M059J (cell line): ENCODE measurements around the gene ZNF831. TPM values are rescaled to one million over a fixed set of nuclear protein-coding genes. Genes with fewer than 3 reads are reported as not detected.

Source experiments
- DNase-seq: peaks from one replicate; pipeline ENCODE4 v3.0.0-alpha.2; 2012; ENCODE audit warnings: low read depth
- total RNA-seq: library from RNA; depleted of rRNA; stranded (reverse); fragments of >200 nt; shearing (Covaris generic); gene quantifications from 2 replicates; pipeline ENCODE4 v1.2.3, GENCODE V29; 2014

Gene ZNF831
- total RNA-seq, 1 experiment from 2014 or later, result not detected

DNA sequence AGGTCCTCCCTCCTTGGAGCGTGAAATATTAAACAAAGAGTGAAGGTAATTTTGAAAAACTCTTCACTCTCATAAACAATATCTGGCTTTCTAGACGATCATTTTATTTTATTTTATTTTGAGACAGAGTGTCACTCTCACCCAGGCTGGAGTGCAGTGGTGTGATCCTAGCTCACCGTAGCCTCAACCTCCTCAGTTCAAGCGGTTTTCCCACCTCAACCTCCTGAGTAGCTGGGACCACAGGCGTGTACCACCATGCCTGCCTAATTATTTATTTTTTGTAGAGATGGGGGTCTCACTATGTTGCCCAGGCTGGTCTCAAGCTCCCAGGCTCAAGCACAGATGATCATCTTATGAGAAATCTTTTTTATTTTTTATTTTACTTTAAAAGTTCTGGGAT, 16.4 kb downstream of the ZNF831 start:
- no peak for DNase-seq

DNA sequence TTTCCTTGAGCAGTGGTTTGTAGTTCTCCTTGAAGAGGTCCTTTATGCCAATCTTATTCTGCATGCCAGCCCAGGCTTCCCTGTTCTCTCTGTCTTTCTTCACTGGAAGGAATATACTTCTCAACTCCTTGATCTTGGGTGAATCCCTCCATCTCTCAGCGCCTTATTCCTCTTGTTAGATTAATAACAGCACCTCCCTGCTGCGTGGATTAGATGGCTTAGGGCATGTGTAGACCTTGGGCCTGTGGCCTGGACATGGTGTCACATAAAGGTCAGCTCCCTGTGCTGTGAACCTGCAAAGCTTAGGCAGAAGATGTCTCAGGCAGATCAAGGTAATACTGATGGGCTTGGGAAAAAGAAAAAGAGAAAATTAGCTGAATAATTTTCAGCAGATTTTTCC, 18.3 kb downstream of the ZNF831 start:
- DNase-seq, result no peak

DNA sequence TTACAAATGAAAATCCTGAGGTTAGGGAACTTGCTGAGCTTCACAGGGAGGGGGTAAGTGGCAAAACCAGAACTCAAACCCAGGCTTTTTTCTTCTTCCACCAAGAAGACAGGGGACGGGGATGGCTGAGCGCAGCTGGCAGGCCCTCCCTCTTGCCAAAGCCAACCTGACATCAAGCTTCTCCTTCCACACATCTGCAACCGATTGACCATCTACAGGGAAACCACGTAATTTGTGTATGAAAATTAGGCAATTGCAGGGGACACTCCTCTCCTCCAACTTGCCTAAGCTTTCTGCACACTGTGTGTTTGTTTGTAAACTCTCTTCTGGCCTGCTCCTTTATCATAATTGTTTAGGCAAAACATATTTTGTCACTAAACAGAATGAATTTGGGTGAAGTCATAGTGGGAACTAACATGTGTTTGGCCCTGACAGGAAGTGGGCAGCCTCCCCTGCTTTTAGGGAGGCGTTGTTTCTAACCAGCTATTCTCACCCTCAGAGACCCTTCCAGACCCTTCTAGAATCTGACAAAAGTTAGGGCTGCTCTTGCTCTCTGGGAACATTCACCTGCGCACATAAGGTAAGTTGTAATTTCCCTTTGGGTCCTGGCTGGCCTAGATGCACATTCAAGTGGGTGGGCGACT, 18.9 kb downstream of the ZNF831 start:
- DNase-seq, result no peak

DNA sequence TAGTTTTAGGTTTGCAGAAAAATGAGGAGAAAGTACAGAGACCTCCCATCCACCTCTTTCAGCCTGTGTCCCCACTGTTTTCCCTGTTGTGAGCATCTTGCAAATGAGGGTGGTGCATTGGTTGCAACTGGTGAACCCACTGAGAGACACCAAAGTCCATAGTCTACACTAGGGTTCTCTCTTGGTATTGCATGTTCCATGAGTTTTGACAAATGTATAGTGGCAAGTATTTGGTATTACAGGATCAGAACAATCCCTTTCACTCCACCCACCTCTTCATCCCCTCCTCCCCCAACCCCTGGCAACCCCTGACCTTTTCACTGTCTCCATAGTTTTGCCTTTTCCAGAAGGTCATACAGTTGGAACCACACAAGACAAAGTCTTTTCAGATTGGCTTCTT, 20.1 kb downstream of the ZNF831 start:
- DNase-seq, result no peak

DNA sequence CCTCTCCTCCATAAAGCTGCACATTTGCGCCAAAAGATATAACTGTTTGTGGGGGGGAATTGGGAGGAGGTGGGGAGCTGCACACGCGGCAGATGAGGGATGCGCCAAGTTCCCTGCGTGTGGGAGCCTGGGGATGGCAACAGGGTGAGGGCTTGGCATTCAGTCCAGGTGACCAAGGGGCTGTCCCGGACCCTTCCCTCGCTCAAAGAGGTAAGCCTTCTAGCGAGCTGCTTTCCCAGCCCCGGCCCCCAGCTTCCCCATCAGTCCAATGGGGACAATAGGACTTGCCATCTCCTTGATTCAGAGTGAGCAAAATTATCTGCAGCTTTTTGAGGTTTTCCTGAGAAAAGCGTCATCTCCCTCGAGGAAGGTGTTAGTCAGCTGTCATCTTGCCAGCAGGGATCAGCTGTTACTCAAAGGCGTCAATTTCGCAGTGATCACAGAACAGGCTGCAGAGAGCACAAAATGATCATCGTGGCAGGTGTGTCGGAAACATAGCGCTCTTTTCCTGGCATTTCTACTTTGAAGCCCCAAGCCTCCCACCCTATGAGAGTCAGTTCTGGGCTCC, 21.3 kb downstream of the ZNF831 start:
- peak; percentile 19 for DNase-seq

DNA sequence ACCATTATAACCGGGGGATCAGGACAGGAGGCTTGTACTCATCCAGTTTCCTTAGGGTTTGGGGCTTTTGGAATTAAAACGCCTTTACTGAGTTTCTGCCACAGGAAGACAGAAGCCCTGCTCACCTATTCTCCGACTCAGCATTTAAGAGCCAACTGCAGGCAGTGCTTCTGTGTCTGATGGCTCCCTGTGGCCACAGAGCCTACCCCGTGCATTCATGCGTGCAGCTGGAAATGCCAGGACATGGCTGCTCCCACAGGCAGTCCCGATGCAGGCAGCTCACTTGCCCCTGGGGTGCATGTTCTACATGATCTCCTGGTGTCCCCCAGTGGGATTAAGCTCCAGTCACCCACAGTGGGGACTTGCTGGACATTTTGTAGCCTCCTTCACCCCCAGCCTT, 22.2 kb downstream of the ZNF831 start:
- no peak for DNase-seq

DNA sequence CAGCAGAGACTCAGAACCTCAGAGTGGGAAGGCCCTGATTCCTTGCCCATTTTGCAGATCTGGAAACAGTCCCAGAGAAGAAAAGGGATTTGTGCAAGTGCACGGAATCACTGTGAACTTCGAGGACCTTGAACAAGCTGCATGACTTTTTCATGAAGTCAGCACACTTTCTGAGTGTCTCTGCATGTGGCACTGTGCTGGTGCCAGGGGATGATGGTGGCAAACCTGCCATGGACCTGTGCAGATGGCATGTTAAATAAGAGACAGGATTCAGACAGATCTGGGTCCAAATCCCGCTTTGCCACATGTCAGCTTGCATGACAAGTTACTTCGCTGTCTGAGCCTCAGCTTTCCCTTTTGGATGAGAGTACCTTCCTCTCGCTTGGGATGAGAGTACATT, 26.8 kb downstream of the ZNF831 start:
- peak; percentile 9 for DNase-seq

DNA sequence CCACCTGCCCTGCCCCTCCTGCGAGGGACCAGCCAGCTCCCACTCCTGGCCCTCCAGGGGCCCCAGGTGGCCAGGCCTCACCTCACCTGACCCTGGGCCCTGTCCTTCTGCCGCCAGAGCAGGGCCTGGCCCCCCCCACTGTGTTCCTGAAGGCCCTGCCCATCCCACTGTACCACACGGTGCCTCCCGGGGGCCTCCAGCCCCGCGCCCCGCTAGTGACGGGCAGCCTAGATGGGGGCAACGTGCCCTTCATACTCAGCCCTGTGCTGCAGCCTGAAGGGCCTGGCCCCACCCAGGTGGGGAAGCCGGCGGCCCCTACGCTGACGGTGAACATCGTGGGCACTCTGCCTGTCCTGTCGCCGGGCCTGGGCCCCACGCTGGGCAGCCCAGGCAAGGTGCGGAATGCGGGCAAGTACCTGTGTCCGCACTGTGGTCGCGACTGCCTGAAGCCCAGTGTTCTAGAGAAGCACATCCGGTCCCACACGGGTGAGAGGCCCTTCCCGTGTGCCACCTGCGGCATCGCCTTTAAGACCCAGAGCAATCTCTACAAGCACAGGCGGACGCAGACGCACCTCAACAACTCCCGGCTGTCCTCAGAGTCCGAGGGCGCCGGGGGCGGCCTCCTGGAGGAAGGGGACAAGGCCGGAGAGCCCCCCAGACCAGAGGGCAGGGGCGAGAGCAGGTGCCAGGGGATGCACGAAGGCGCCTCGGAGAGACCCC, 27.6 kb downstream of the ZNF831 start:
- DNase-seq, result no peak

DNA sequence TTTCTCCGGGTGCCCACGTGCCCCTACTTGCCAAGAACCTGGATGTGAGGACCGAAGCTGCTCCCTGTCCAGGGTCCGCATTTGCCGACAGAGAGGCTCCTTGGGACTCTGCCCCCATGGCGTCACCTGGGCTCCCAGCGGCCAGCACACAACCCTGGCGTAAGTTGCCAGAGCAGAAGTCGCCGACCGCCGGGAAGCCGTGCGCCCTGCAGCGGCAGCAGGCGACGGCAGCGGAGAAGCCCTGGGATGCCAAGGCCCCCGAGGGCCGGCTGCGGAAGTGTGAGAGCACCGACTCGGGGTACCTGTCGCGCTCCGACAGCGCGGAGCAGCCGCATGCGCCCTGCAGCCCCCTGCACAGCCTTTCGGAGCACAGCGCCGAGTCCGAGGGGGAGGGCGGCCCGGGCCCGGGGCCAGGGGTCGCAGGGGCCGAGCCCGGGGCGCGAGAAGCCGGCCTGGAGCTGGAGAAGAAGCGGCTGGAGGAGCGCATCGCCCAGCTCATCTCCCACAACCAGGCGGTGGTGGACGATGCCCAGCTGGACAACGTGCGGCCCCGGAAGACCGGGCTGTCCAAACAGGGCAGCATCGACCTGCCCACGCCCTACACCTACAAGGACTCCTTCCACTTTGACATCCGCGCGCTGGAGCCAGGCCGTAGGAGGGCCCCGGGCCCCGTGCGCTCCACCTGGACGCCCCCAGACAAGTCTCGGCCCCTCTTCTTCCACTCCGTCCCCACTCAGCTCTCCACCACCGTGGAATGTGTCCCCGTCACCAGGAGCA, 28.3 kb downstream of the ZNF831 start:
- DNase-seq, result no peak

DNA sequence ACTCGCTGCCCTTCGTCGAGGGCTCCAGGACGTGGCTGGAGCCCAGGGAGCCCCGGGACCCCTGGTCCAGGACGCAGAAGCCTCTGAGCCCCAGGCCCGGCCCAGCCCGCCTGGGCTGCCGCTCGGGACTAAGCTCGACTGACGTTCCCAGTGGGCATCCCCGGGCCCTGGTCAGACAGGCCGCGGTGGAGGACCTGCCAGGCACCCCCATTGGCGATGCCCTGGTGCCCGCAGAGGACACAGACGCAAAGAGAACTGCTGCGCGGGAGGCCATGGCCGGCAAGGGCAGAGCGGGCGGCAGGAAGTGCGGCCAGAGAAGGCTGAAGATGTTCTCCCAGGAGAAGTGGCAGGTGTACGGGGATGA, 28.9 kb downstream of the ZNF831 start:
- no peak for DNase-seq

DNA sequence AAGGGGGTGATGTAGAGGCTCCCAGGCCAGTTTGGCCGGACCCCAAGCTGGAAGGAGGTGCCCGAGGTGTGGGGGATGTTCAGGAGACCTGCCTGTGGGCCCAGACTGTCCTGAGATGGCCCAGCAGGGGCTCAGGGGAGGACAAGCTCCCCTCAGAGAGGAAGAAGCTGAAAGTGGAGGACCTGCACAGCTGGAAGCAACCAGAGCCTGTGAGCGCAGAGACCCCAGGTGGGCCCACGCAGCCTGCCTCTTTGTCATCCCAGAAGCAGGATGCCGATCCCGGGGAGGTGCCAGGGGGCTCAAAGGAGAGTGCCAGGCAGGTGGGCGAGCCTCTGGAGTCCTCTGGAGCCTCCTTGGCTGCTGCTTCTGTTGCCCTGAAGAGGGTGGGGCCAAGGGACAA, 29.7 kb downstream of the ZNF831 start:
- DNase-seq, result no peak

DNA sequence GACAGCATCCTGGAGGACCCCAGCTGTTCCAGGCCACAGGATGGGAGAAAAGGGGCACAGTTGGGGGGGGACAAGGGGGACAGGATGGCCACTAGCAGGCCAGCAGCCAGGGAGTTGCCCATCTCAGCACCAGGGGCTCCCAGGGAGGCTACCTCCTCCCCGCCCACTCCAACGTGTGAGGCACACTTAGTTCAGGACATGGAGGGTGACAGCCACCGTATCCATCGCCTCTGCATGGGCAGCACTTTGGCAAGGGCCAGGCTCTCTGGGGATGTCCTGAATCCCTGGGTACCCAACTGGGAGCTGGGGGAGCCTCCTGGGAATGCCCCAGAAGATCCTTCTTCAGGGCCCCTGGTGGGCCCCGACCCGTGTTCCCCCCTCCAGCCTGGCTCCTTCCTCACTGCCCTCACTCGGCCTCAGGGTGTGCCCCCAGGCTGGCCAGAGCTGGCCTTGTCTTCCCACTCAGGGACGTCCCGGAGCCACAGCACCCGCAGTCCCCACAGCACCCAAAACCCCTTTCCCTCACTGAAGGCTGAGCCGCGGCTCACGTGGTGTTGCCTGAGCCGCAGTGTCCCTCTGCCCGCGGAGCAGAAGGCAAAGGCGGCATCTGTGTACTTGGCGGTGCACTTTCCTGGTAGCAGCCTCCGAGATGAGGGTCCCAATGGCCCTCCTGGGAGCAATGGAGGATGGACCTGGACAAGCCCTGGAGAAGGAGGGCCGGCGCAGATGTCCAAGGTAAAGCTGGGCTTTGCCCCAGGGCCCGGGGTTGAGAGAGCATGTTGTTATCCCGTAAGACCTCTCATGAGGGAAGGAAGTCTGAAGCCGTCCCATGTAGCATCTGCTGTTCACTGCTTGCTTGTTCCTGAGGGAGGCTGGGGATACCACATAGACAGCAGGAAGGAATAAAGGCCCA, 30.7 kb downstream of the ZNF831 start:
- DNase-seq, result no peak

DNA sequence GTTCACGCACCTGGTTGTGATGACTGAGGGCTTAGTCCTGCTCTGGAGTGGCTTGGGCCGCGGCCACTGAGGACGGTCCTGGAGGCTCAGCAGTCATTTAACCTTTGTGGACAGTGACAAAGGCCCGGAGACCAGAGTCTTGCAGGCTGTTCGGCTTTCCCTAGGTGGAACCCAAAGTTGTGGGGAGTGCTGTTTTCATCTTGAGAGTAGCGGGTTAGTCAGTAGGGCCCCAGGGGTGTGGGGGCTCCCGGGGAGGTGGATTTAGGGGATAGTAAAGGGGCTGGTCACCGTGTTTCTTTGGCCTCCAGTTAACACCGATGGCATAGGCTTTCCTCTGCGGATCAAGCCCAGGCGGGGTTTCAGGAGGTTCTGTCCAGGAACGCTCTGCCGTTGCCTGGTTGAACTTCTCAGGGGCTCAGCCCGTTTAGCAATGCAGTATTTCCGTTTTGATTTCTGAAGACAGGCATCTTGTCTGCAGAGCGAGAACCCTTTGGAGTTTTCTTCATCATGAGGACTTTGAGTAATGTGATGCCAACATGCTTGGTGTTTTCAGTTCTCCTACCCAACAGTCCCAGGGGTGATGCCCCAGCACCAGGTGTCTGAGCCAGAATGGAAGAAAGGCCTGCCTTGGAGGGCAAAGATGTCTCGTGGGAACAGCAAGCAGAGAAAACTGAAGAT, 31.8 kb downstream of the ZNF831 start:
- no peak for DNase-seq

DNA sequence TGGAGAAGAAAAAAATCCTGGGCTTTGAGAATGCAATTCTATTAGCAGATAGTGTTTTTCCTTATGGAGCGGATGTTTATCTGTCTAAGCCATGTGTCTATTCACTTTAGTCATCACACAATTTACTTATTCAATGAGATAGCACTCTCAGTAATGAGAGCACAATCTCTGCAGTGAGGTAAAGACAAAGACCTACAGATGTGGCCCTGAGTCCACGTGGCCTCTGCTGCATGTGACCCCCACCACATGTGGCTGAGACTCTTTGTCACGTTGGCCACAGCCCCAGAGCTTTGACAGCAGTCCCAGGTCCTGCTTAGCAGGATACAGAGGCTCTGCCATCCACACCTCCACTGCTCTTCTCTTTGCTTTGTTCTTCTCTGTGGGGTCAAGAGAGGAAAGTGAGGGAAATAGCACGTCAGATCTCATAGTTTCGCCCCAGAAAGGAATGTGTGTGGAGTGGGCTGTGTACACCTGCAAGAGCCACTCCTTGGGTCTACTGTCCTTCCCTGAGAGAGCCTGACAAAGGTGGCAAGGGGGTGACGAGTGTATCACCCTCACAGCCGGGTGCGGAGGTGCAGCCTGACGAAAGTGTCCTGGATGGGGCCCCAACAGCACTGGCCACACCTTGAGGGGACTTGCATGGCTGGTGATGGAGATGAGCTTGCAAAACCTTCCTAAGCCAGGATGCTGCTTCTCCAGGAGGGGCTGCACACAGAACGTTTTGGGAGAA, 40.7 kb downstream of the ZNF831 start:
- DNase-seq, result no peak

DNA sequence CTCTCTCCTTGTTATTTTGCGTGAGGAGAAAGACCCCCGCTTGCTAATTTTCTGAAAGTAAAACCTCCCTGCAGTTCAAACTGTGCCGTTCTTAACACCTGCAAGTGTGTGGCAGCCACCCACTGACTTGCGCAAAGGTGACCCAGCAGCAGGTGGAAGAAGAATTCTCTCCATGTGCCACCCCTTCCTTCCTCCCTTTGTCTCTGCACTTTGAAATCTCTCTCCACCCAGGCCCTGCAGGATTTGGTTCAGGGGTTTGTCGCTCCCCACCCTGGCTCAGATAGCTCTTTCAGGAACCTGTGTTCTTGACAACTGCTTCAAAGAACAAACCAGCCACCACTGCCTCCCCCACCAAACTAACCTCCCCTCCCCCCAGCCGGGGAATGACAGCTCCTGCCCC, 41.4 kb downstream of the ZNF831 start:
- no peak for DNase-seq

DNA sequence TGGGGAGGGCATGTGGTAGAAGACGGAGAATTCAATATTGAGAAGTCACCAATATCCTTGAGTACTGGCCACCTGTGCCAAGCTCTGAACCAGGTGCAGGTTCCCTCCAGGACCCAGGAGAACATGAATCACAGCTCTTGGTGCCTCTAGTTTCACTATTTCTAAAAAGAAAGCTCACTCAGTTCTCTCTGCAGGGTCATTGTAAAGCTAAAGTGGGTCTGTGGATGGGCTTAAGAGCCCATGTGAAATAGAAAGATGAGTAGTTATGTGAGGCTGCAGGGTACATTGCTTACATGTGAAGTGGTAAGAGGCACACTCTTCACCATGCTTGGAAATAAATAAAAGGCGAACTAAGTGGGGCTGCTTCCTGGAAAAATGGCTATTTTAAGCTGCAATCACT, 43.6 kb downstream of the ZNF831 start:
- DNase-seq, result no peak

DNA sequence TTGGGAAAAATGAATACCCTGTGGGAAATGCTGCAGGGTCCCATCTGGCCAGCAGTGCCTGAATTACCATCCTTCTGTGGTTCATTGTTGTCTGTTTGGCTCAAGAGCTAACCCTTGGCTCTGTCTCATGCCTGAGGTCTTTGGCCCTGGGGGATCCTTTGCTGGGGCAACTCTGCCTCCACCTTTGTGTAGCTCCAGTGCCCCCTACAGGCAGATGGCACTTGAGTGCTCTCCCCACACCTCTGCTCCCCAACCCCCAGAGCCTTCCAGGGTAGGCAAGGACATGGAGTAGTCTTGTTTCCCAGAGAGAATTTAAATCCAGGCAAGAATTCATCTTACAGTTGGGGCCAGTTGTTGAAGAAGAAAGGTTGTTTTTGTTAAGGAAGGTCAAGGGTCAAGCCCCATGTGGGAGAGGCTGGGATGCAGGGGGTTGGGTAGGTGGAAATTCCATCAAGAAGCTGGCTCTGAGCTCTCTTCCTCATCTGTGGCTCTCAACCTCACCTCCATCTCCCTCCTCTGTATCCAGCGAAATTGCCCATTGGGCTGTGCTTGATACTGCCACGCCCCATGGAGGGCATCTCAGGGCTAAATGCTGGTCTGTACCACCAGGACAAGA, 44.2 kb downstream of the ZNF831 start:
- peak; percentile 22 for DNase-seq

DNA sequence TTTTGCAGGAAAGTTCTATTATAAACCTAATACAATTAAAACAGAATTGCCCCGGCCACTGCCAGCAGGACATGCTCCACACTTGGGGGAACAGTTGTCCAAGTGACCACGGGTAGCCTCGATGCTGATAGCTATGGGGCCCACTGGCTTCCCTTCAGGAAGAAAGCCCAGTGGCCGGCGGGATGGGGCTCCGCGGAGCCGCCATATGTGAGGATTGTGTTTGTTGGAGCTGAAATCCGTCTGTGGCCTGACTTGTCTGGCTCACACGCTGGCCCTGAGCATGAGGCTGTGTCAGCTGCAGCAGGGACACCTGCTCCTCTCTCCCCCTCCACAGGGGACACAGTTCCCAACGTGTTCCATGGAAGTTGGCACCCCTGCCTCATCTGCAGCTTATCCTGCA, 46.6 kb downstream of the ZNF831 start:
- DNase-seq, result no peak

DNA sequence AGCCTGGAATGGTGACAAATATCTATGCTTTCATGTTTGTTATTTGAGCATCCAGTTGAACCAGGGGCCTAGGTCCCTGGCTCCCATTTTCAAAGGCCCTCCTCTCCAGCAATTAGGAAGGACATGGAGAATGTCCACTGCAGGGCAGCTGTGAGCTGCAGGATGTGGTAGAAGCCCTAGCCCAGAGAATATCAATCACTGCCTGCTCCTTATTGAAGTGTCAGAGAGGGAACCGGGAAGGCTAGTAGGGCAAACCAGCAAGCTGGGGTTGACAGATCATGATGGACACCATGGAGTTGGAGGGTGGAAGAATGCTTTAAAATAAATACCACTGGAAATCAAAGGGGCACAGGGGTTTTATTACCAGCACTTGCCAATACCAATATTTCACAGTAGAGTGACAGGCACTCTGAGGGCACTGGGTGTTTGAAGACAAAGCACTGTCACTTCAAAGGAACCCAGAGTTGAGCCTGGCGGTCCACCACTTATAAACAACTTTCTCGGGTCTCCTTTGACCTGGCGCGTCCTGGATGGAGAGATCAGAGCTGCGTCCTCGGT, 47.7 kb downstream of the ZNF831 start:
- DNase-seq, result no peak

DNA sequence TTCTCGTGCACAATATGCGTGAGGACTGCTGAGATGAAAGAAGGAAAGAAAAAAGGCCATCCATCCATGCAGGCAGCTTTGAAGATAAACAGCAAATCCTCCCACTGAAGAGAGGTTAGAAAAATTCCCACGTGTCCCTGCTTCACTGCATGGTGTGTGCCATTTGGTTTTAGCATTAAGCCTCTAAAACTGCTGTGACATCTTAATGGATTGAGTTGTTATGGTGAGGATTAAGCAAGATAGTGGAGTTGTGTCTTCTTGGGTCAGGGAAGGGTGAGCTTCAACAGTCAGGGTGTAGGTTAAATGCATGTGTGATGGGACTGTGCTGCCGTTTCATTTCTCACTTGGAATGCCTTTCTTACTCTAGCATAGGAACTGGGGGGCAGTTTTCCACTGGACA, 50.5 kb downstream of the ZNF831 start:
- no peak for DNase-seq
